Prostate gland (tissue), 2 donors: Measurements from ENCODE around the gene C3orf22. TPM values are rescaled to one million over a fixed set of nuclear protein-coding genes. Genes with fewer than 3 reads are reported as not detected.

Source experiments
- DNase-seq: peaks from one replicate; pipeline ENCODE4 v3.0.0-alpha.2; 2019; ENCODE audit warnings: low spot score
- H3K27ac ChIP-seq, 2 donors: fragments of 200-600 bp; sonication (generic); 2 replicates each; pipeline ENCODE4 v1.5.1; 2017 to 2019
- H3K27me3 ChIP-seq: fragments of 200-600 bp; sonication (generic); replicated peaks from 2 replicates; pipeline ENCODE4 v1.5.1; 2019; ENCODE audit not compliant: insufficient read depth
- H3K36me3 ChIP-seq, 2 donors: fragments of 200-600 bp; sonication (generic); 1 replicate in 1 of 2; 2 replicates in 1 of 2; pipeline versions ENCODE4 v1.5.1 to v1.8.1; 2017 to 2019
- H3K4me1 ChIP-seq: fragments of 200-600 bp; sonication (generic); replicated peaks from 2 replicates; pipeline ENCODE4 v1.5.1; 2019
- H3K4me3 ChIP-seq, 2 donors: fragments of 200-600 bp; sonication (generic); 2 replicates each; pipeline ENCODE4 v1.5.1; 2017 to 2019
- H3K9me3 ChIP-seq: fragments of 200-600 bp; sonication (generic); 2 replicates; pipeline ENCODE4 v1.5.1; 2017
- POLR2A ChIP-seq: fragments of 450-650 bp; IDR thresholded peaks from one replicate; pipeline ENCODE4 v1.6.1; 2016; ENCODE audit warnings: antibody characterized with exemption, mild to moderate bottlenecking
- POLR2AphosphoS5 ChIP-seq: sonication (generic); formaldehyde crosslinking; IDR thresholded peaks from one replicate; pipeline ENCODE4 v1.6.1; 2017; ENCODE audit warnings: antibody characterized with exemption
- WGBS: methylation state at CpG from one replicate; pipeline ENCODE4 v1.1.5; 2018; 5-methylcytosine and 5-hydroxymethylcytosine counted together
- intact Hi-C: fragments of 100-400 bp; cut with DNase I; formaldehyde crosslinking; loops from one replicate; pipeline ENCODE4 v1.14.2; 2022
- total RNA-seq, 2 donors: library from RNA; depleted of rRNA; stranded (reverse); fragments of >200 nt; gene quantifications; one replicate each; pipeline ENCODE4 v1.1.0, GENCODE V29; 2016
- TF ChIP-seq, protein P1 (sequence below), 4 experiments: fragments of 200-600 bp in 2 of 4; fragments of 450-650 bp in 2 of 4; sonication (generic) in 2 of 4; IDR thresholded peaks; 1 replicate in 3 of 4; 2 replicates in 1 of 4; pipeline ENCODE4 v1.5.1; 2016 to 2019; ENCODE audit warnings: antibody characterized with exemption in 4 of 4, mild to moderate bottlenecking in 2 of 4, moderate library complexity in 2 of 4

The C3orf22 gene
- total RNA-seq, 2 donors from 2014 or later, result 4.9 TPM; not detected in 1

DNA sequence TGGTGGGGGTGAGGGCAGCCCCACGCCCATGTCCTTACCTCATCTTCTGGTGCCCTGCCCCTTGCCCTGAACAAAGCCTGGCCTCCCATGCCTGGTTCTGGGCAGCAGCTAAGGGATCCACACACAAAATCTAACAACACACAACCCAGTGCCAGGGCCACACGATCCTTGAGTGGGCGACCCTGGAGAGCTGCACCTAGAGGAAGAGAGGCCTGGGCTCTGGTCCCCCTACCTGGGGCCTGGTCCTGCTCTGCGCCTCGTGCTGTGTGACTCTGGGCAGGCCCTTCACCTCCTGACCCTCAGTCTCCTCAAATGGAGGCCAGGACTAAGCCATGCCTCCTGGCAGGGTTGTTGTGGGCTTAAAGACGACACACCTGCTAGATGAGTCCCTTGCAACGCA is 20.0 kb upstream of the C3orf22 start:
- Histone ChIP-seq H3K4me3 (no peak overlapping the region), H3K27me3 (no peaks in the 10 kb centered on the region), H3K36me3 (no peaks in the 10 kb centered on the region), H3K27ac (no peak overlapping the region), H3K9me3 (no peaks in the 10 kb centered on the region), H3K4me1 (no peaks in the 10 kb centered on the region)
- intact Hi-C loops, result no loop called here
- no peak for TF ChIP-seq POLR2AphosphoS5
- TF ChIP-seq POLR2A, result no peak
- TF ChIP-seq, protein P1, sequence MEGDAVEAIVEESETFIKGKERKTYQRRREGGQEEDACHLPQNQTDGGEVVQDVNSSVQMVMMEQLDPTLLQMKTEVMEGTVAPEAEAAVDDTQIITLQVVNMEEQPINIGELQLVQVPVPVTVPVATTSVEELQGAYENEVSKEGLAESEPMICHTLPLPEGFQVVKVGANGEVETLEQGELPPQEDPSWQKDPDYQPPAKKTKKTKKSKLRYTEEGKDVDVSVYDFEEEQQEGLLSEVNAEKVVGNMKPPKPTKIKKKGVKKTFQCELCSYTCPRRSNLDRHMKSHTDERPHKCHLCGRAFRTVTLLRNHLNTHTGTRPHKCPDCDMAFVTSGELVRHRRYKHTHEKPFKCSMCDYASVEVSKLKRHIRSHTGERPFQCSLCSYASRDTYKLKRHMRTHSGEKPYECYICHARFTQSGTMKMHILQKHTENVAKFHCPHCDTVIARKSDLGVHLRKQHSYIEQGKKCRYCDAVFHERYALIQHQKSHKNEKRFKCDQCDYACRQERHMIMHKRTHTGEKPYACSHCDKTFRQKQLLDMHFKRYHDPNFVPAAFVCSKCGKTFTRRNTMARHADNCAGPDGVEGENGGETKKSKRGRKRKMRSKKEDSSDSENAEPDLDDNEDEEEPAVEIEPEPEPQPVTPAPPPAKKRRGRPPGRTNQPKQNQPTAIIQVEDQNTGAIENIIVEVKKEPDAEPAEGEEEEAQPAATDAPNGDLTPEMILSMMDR (IDR thresholded peaks at IDR 0.05), result no peak
- 93% methylated on average over 7 of the region's 7 CpGs for WGBS
- no peak for DNase-seq

DNA sequence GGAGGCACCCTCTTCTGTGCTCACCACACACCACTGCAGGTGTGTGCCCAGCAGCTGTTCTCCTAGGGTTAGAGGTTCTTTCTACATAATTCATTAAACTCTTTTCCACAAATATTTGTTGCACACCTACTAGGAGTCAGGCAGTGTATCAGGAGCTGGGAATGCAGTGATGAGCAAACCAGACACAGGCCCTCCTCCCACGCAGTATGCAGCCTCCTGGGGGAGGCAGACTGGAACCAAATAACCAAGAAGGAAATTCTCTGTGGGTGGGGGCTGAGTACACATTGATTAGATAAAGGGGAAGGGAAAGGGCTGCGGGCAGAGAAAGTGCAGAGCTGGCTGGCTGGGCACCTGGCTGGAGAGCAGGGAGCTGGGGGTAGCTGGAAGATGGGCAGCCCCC is 18.5 kb upstream of the C3orf22 start:
- 76% methylated on average over 2 of the region's 2 CpGs for WGBS
- no peak overlapping the region for H3K4me3 ChIP-seq
- DNase-seq, result no peak
- no peaks in the 10 kb centered on the region for H3K9me3 ChIP-seq
- no peaks in the 10 kb centered on the region for H3K4me1 ChIP-seq
- TF ChIP-seq, protein P1 (IDR thresholded peaks at IDR 0.05), result no peak
- TF ChIP-seq POLR2AphosphoS5, result no peak
- TF ChIP-seq POLR2A, result no peak
- H3K36me3 ChIP-seq, result no peaks in the 10 kb centered on the region
- H3K27ac ChIP-seq, result no peak overlapping the region
- H3K27me3 ChIP-seq, result no peaks in the 10 kb centered on the region
- intact Hi-C loops, result no loop called here

DNA sequence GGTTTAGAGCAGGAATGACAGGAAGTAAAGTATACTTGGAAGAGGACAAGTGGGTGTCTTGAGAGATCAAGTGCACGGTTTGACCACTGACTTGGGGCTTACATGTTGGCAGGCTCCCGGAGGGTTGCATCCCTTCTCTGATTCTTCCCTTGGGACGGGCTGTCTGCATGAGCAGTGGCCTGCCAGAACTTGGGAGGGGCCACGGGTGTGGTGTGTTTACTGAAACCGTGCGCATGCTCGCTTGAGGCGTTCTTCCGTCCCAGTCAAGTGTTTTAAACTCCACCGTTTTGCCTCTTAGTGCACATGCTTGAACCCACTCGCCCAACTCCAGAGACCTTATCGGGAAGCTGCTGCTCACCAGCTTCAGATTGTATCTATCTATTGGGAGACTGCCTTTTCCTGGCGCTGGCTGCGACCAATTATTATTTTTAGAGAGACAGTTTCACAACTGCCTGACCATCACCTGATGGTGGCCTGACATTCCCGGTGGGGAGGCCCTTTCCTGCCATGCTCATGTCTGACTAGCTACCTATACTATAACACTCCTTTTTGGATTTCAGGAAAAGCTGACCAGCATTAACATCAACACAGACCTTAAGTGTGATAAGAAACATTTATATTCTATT is 14.9 kb upstream of the C3orf22 start:
- no peaks in the 10 kb centered on the region for H3K9me3 ChIP-seq
- H3K36me3 ChIP-seq, result no peaks in the 10 kb centered on the region
- WGBS, result 66% methylated on average over 15 of the region's 15 CpGs
- H3K27me3 ChIP-seq, result no peaks in the 10 kb centered on the region
- intact Hi-C loops, result no loop called here
- H3K27ac ChIP-seq, result no peak overlapping the region
- no peak overlapping the region for H3K4me3 ChIP-seq
- DNase-seq, result no peak
- TF ChIP-seq POLR2AphosphoS5 (no peak), POLR2A (no peak)
- TF ChIP-seq, protein P1 (IDR thresholded peaks at IDR 0.05), result no peak
- no peaks in the 10 kb centered on the region for H3K4me1 ChIP-seq

DNA sequence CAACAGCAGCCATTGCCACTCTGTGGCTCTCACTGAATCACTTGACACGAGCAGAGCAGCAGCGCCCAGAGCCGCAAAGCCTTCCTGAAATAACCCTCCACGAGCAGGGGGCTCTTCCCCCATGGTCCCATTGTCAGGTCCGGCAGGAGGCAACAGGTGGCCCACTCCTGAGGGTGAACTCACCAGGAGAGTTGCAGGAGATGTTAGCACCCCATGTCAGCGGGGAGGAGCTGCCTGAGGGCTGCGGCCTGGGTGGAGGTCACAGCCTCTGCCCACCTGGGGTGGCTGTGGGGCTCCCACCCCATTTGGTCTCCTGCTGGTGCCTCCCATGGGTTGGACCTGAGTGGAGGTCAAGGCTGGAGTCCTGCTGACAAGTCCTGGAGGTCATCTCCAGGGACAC is 12.3 kb upstream of the C3orf22 start:
- H3K27me3 ChIP-seq, result no peaks in the 10 kb centered on the region
- H3K9me3 ChIP-seq, result no peaks in the 10 kb centered on the region
- WGBS, result 94% methylated on average over 7 of the region's 7 CpGs
- H3K27ac ChIP-seq, result no peak overlapping the region
- intact Hi-C loops, result no loop called here
- no peaks in the 10 kb centered on the region for H3K4me1 ChIP-seq
- H3K36me3 ChIP-seq, result no peaks in the 10 kb centered on the region
- TF ChIP-seq POLR2AphosphoS5 (no peak), POLR2A (no peak)
- TF ChIP-seq, protein P1 (IDR thresholded peaks at IDR 0.05), result no peak
- H3K4me3 ChIP-seq, result no peak overlapping the region
- no peak for DNase-seq

DNA sequence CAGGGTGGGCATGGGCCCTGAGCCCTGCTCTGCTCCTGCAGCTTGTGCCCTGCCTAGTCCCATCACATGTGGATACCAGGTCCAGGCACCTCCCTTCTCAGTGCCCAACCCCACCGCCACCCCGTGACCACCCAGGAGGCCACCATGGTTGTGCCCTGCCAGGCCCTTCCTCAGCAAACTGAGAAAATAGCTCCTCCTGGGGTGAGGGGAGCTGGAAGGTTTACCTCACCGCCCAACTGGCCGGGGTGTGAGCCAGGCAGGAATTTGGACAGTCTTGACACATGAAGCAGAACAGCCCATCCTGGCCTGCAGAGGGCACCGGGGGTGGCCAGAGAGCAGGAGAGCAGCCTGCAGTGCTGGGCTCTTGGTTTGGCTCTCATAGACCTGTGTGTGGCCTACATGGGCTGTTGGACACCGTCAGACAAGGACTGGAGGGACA is 11.4 kb upstream of the C3orf22 start:
- Histone ChIP-seq H3K27ac (no peak overlapping the region), H3K27me3 (no peaks in the 10 kb centered on the region), H3K36me3 (no peaks in the 10 kb centered on the region), H3K4me1 (no peaks in the 10 kb centered on the region), H3K4me3 (no peak overlapping the region), H3K9me3 (no peaks in the 10 kb centered on the region)
- intact Hi-C loops, result no loop called here
- TF ChIP-seq, protein P1 (IDR thresholded peaks at IDR 0.05), result no peak
- TF ChIP-seq POLR2A, result no peak
- TF ChIP-seq POLR2AphosphoS5, result no peak
- WGBS, result 75% methylated on average over 5 of the region's 6 CpGs
- no peak for DNase-seq
